Measurements from ENCODE around the gene TDRD12.

Gene TDRD12

DNA sequence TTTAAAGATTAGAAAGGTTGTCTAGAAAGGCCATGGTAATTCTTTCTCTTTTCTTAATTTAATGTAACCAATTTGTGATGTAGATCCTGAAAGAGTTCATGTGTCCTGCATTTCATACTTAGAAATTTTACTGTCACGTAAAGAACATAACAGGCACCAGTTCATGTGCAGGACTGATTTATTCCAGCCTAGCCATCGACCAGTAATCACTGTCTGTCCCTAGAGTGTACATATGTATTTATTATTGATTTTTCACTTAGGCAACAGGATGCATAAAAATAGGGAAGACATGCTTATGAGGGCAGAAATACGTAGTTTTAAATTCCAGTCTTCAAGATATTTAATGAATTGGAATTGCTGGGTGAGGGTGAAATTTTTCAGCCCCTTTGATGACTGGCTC is 37.6 kb downstream of the TDRD12 start:
- TF ChIP-seq EP300 (IDR thresholded peaks at IDR 0.05; ENCODE audit: borderline replicate concordance), result no peak
- TF ChIP-seq, protein P1, sequence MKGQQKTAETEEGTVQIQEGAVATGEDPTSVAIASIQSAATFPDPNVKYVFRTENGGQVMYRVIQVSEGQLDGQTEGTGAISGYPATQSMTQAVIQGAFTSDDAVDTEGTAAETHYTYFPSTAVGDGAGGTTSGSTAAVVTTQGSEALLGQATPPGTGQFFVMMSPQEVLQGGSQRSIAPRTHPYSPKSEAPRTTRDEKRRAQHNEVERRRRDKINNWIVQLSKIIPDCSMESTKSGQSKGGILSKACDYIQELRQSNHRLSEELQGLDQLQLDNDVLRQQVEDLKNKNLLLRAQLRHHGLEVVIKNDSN (IDR thresholded peaks at IDR 0.05), result no peak
- no peak for TF ChIP-seq FOXM1 (IDR thresholded peaks at IDR 0.05; ENCODE audit: borderline replicate concordance, low read depth)
- TF ChIP-seq TAF1 (IDR thresholded peaks at IDR 0.05; ENCODE audit: low read depth), result no peak
- TF ChIP-seq CREB1 (IDR thresholded peaks at IDR 0.05; ENCODE audit: low read depth), result no peak
- no peak for TF ChIP-seq YY1 (IDR thresholded peaks at IDR 0.05; ENCODE audit: low read depth)
- no peak for TF ChIP-seq EGR1 (IDR thresholded peaks at IDR 0.05)
- TF ChIP-seq TEAD4 (IDR thresholded peaks at IDR 0.05), result no peak
- TF ChIP-seq, protein P2, sequence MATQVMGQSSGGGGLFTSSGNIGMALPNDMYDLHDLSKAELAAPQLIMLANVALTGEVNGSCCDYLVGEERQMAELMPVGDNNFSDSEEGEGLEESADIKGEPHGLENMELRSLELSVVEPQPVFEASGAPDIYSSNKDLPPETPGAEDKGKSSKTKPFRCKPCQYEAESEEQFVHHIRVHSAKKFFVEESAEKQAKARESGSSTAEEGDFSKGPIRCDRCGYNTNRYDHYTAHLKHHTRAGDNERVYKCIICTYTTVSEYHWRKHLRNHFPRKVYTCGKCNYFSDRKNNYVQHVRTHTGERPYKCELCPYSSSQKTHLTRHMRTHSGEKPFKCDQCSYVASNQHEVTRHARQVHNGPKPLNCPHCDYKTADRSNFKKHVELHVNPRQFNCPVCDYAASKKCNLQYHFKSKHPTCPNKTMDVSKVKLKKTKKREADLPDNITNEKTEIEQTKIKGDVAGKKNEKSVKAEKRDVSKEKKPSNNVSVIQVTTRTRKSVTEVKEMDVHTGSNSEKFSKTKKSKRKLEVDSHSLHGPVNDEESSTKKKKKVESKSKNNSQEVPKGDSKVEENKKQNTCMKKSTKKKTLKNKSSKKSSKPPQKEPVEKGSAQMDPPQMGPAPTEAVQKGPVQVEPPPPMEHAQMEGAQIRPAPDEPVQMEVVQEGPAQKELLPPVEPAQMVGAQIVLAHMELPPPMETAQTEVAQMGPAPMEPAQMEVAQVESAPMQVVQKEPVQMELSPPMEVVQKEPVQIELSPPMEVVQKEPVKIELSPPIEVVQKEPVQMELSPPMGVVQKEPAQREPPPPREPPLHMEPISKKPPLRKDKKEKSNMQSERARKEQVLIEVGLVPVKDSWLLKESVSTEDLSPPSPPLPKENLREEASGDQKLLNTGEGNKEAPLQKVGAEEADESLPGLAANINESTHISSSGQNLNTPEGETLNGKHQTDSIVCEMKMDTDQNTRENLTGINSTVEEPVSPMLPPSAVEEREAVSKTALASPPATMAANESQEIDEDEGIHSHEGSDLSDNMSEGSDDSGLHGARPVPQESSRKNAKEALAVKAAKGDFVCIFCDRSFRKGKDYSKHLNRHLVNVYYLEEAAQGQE (IDR thresholded peaks at IDR 0.05; ENCODE audit: low read depth), result no peak
- no peak for TF ChIP-seq NFIC (IDR thresholded peaks at IDR 0.05)
- TF ChIP-seq RAD21 (IDR thresholded peaks at IDR 0.05; ENCODE audit: low read depth), result no peak
- no peak for TF ChIP-seq ZBTB7A (IDR thresholded peaks at IDR 0.05; ENCODE audit: low read depth)
- TF ChIP-seq TCF12 (IDR thresholded peaks at IDR 0.05; ENCODE audit: low read depth), result no peak
- TF ChIP-seq, protein P3, sequence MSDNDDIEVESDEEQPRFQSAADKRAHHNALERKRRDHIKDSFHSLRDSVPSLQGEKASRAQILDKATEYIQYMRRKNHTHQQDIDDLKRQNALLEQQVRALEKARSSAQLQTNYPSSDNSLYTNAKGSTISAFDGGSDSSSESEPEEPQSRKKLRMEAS (IDR thresholded peaks at IDR 0.05), result no peak
- TF ChIP-seq CEBPB (IDR thresholded peaks at IDR 0.05), result no peak

DNA sequence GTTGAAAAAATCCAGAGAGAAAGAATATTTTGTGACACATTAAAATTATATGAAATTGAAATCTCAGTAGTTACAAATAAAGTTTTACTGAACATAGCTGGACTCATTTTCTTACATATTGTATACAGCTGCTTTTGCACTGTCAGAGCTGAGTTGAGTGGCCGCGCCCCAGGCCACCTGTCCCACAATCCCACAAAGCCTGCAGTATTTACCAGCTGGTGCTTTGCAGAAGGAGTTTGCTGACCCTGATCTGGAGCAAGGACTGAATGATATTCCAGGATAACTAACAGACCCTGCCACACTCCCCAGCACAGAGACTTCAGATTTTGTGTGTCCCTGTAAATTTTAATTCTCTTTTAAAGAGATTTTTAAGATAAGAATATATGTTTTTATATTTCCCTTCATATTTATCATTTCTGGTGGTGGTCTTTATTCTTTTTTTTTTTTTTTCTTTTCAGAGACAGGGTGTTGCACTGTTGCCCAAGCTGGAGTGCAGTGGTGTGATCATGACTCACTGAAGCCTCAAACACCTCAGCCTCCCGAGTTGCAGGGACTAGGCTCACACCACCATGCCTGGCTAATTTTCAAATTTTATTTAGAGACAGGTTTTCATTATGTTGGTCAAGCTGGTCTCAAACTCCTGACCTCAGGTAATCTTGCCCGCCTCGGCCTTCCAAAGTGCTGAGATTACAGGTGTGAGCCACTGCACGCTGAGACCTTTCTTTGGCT is 48.5 kb downstream of the TDRD12 start:
- TF ChIP-seq TEAD4 (IDR thresholded peaks at IDR 0.05), result no peak
- TF ChIP-seq NFIC (IDR thresholded peaks at IDR 0.05), result no peak
- TF ChIP-seq, protein P2 (IDR thresholded peaks at IDR 0.05; ENCODE audit: low read depth), result no peak
- TF ChIP-seq RAD21 (IDR thresholded peaks at IDR 0.05; ENCODE audit: low read depth), result no peak
- TF ChIP-seq TCF12 (IDR thresholded peaks at IDR 0.05; ENCODE audit: low read depth), result no peak
- TF ChIP-seq, protein P3 (IDR thresholded peaks at IDR 0.05), result no peak
- TF ChIP-seq, protein P1 (IDR thresholded peaks at IDR 0.05), result no peak
- TF ChIP-seq TAF1 (IDR thresholded peaks at IDR 0.05; ENCODE audit: low read depth), result no peak
- TF ChIP-seq EP300 (IDR thresholded peaks at IDR 0.05; ENCODE audit: borderline replicate concordance), result no peak
- TF ChIP-seq EGR1 (IDR thresholded peaks at IDR 0.05), result no peak
- no peak for TF ChIP-seq ZBTB7A (IDR thresholded peaks at IDR 0.05; ENCODE audit: low read depth)
- no peak for TF ChIP-seq CEBPB (IDR thresholded peaks at IDR 0.05)
- TF ChIP-seq FOXM1 (IDR thresholded peaks at IDR 0.05; ENCODE audit: borderline replicate concordance, low read depth), result no peak
- TF ChIP-seq YY1 (IDR thresholded peaks at IDR 0.05; ENCODE audit: low read depth), result no peak
- TF ChIP-seq CREB1 (IDR thresholded peaks at IDR 0.05; ENCODE audit: low read depth), result no peak

DNA sequence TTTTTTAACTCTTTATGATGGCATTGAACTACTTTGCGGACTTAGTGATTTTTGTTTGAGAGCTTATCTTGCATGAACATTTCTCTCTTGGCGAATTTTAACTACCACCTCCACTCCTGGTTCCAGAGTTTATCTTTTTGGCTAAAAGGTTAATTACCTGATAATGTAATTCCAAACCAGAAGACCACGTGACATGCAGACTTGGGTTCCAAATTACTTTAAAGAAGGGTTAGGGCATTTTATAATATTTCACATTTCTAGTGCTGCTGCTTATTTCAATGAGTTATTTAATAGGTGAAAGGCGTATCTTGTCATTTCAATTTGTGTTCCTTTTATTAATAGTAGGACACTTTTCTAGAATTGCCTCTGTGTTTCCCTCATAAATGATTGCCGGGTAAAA is 52.0 kb downstream of the TDRD12 start:
- no peak for TF ChIP-seq NFIC (IDR thresholded peaks at IDR 0.05)
- no peak for TF ChIP-seq ZBTB7A (IDR thresholded peaks at IDR 0.05; ENCODE audit: low read depth)
- no peak for TF ChIP-seq TEAD4 (IDR thresholded peaks at IDR 0.05)
- no peak for TF ChIP-seq TCF12 (IDR thresholded peaks at IDR 0.05; ENCODE audit: low read depth)
- TF ChIP-seq CREB1 (IDR thresholded peaks at IDR 0.05; ENCODE audit: low read depth), result no peak
- no peak for TF ChIP-seq FOXM1 (IDR thresholded peaks at IDR 0.05; ENCODE audit: borderline replicate concordance, low read depth)
- TF ChIP-seq, protein P2 (IDR thresholded peaks at IDR 0.05; ENCODE audit: low read depth), result no peak
- no peak for TF ChIP-seq EGR1 (IDR thresholded peaks at IDR 0.05)

DNA sequence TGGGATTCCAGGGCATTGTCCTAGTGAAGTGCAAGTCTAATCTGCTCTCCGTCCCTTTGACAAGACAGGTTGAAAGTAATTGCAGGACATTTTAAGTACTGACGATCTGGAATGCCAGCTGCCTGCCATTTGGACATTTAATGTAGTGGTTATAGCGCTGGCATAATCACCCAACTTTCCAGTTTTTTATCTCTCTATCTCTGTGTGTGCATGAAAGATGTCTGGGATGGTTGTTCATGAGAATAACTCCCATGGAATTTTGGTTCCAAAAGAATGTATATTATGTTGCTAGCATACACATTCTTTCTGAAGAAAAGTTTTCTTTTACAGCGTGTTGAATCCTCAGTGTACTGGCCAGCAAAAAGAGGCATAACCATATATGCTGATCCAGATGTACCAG is 53.6 kb downstream of the TDRD12 start:
- TF ChIP-seq TEAD4 (IDR thresholded peaks at IDR 0.05), result no peak
- TF ChIP-seq, protein P3 (IDR thresholded peaks at IDR 0.05), result no peak
- no peak for TF ChIP-seq ZBTB7A (IDR thresholded peaks at IDR 0.05; ENCODE audit: low read depth)
- TF ChIP-seq TAF1 (IDR thresholded peaks at IDR 0.05; ENCODE audit: low read depth), result no peak
- TF ChIP-seq RAD21 (IDR thresholded peaks at IDR 0.05; ENCODE audit: low read depth), result no peak
- no peak for TF ChIP-seq FOXM1 (IDR thresholded peaks at IDR 0.05; ENCODE audit: borderline replicate concordance, low read depth)
- TF ChIP-seq, protein P2 (IDR thresholded peaks at IDR 0.05; ENCODE audit: low read depth), result no peak
- no peak for TF ChIP-seq CREB1 (IDR thresholded peaks at IDR 0.05; ENCODE audit: low read depth)
- no peak for TF ChIP-seq YY1 (IDR thresholded peaks at IDR 0.05; ENCODE audit: low read depth)
- TF ChIP-seq NFIC (IDR thresholded peaks at IDR 0.05), result no peak
- TF ChIP-seq EGR1 (IDR thresholded peaks at IDR 0.05), result no peak
- TF ChIP-seq TCF12 (IDR thresholded peaks at IDR 0.05; ENCODE audit: low read depth), result no peak
- no peak for TF ChIP-seq EP300 (IDR thresholded peaks at IDR 0.05; ENCODE audit: borderline replicate concordance)
- TF ChIP-seq, protein P1 (IDR thresholded peaks at IDR 0.05), result no peak
- no peak for TF ChIP-seq CEBPB (IDR thresholded peaks at IDR 0.05)
